DOHH2 (cell line): ENCODE measurements around the gene CTIF.

Experiments
- H3F3A ChIP-seq: fragments of 200-600 bp; sonication (generic), shearing (Covaris generic); 2 replicates; pipeline ENCODE4 v1.6.0; 2016; ENCODE audit warnings: antibody characterized with exemption, mild to moderate bottlenecking; ENCODE audit not compliant: control insufficient read depth, insufficient read depth
- H3K27ac ChIP-seq: fragments of 200-600 bp; sonication (generic); 2 replicates; pipeline ENCODE4 v1.5.1; 2014; ENCODE audit warnings: low read depth, mild to moderate bottlenecking, low read length, moderate library complexity
- H3K27me3 ChIP-seq: fragments of 200-600 bp; sonication (generic); 2 replicates; pipeline ENCODE4 v1.6.1; 2014; ENCODE audit warnings: mild to moderate bottlenecking, low read length, mixed read lengths; ENCODE audit not compliant: control insufficient read depth
- H3K36me3 ChIP-seq: fragments of 200-600 bp; sonication (generic); 2 replicates; pipeline ENCODE4 v1.6.1; 2014; ENCODE audit warnings: mild to moderate bottlenecking, low read length, moderate library complexity, mixed read lengths; ENCODE audit not compliant: control insufficient read depth
- H3K4me1 ChIP-seq: fragments of 200-600 bp; sonication (generic); 2 replicates; pipeline ENCODE4 v1.6.1; 2014; ENCODE audit warnings: mild to moderate bottlenecking, low read length, mixed read lengths; ENCODE audit not compliant: control insufficient read depth
- H3K4me2 ChIP-seq: fragments of 200-600 bp; sonication (generic); 2 replicates; pipeline ENCODE4 v1.6.0; 2014; ENCODE audit warnings: mild to moderate bottlenecking, low read length, moderate library complexity
- H3K4me3 ChIP-seq: fragments of 200-600 bp; sonication (generic); 2 replicates; pipeline ENCODE4 v1.5.1; 2014; ENCODE audit warnings: mild to moderate bottlenecking, low read length, mixed read lengths
- H3K79me2 ChIP-seq: fragments of 200-600 bp; sonication (generic); 2 replicates; pipeline ENCODE4 v1.6.1; 2014; ENCODE audit warnings: mild to moderate bottlenecking, low read length, mixed read lengths; ENCODE audit not compliant: control insufficient read depth
- H3K9me2 ChIP-seq: fragments of 200-600 bp; sonication (generic); replicated peaks from 2 replicates; pipeline ENCODE4 v1.6.1; 2014; ENCODE audit warnings: mild to moderate bottlenecking, low read length, mixed read lengths; ENCODE audit not compliant: control insufficient read depth
- H3K9me3 ChIP-seq: fragments of 200-600 bp; sonication (generic); 2 replicates; pipeline ENCODE4 v1.6.1; 2014; ENCODE audit warnings: antibody characterized with exemption, low read length, mixed read lengths; ENCODE audit not compliant: control insufficient read depth, insufficient read depth
- H4K20me1 ChIP-seq: fragments of 200-600 bp; sonication (generic); 2 replicates; pipeline ENCODE4 v1.6.0; 2014; ENCODE audit warnings: low read depth, mild to moderate bottlenecking, antibody characterized with exemption, low read length, moderate library complexity; ENCODE audit not compliant: control insufficient read depth, insufficient read depth
- CTCF ChIP-seq: fragments of 200-600 bp; sonication (generic); IDR thresholded peaks from one replicate; pipeline ENCODE4 v1.5.1; 2014; ENCODE audit warnings: antibody characterized with exemption, mild to moderate bottlenecking, low read depth, low read length; ENCODE audit not compliant: poor library complexity, severe bottlenecking
- EZH2phosphoT487 ChIP-seq: fragments of 200-600 bp; sonication (generic); IDR thresholded peaks from 2 replicates; pipeline ENCODE4 v1.6.1; 2017; ENCODE audit warnings: borderline replicate concordance, mild to moderate bottlenecking, antibody characterized with exemption, low read length, moderate library complexity, mixed read lengths

CTIF gene

GRCh38 chr18:48724939-48725338, 186.1 kb downstream of the CTIF start:
- Histone ChIP-seq H3K9me2 (no peaks in the 10 kb centered on the region), H4K20me1 (no peaks in the 10 kb centered on the region), H3K79me2 (no peaks in the 10 kb centered on the region), H3K36me3 (no peaks in the 10 kb centered on the region), H3F3A (no peaks in the 10 kb centered on the region), H3K4me2 (no peak overlapping the region), H3K27ac (no peak overlapping the region), H3K4me1 (no peaks in the 10 kb centered on the region), H3K4me3 (no peak overlapping the region), H3K9me3 (no peaks in the 10 kb centered on the region), H3K27me3 (0 out of 2 replicates have a peak, but pooled peaks cover 3% of the 10 kb centered on the region)
- no peak for TF ChIP-seq CTCF
- no peak for TF ChIP-seq EZH2phosphoT487

- H3K4me2 ChIP-seq, result no peak overlapping the region
- no peaks in the 10 kb centered on the region for H3K9me2 ChIP-seq
- no peaks in the 10 kb centered on the region for H3K9me3 ChIP-seq
- no peaks in the 10 kb centered on the region for H3F3A ChIP-seq
- no peak overlapping the region for H3K4me3 ChIP-seq
- TF ChIP-seq EZH2phosphoT487, result no peak
- TF ChIP-seq CTCF, result no peak
- H3K36me3 ChIP-seq, result no peaks in the 10 kb centered on the region
- H3K79me2 ChIP-seq, result no peaks in the 10 kb centered on the region
- H4K20me1 ChIP-seq, result no peaks in the 10 kb centered on the region
- no peaks in the 10 kb centered on the region for H3K4me1 ChIP-seq
- 0 out of 2 replicates have a peak, but pooled peaks cover 3% of the 10 kb centered on the region for H3K27me3 ChIP-seq
- no peak overlapping the region for H3K27ac ChIP-seq
Observed at GRCh38 chr18:48725562-48725961, 186.7 kb downstream of the CTIF start.

GRCh38 chr18:48727681-48728080, 188.8 kb downstream of the CTIF start:
- no peak overlapping the region for H3K4me2 ChIP-seq
- H3K4me1 ChIP-seq, result no peaks in the 10 kb centered on the region
- H3K9me2 ChIP-seq, result no peaks in the 10 kb centered on the region
- H4K20me1 ChIP-seq, result no peaks in the 10 kb centered on the region
- no peak overlapping the region for H3K27ac ChIP-seq
- H3K9me3 ChIP-seq, result no peaks in the 10 kb centered on the region
- H3K4me3 ChIP-seq, result no peak overlapping the region
- no peaks in the 10 kb centered on the region for H3K79me2 ChIP-seq
- TF ChIP-seq EZH2phosphoT487 (no peak), CTCF (no peak)
- H3K27me3 ChIP-seq, result 0 out of 2 replicates have a peak, but pooled peaks cover 3% of the 10 kb centered on the region
- no peaks in the 10 kb centered on the region for H3F3A ChIP-seq
- no peaks in the 10 kb centered on the region for H3K36me3 ChIP-seq
